Measurements from ENCODE around the gene PPCDC.

- no peak for TF ChIP-seq CTCF (IDR thresholded peaks at IDR 0.05; ENCODE audit: low read length)
- no peak for TF ChIP-seq EZH2 (optimal IDR thresholded peaks at IDR 0.05; ENCODE audit: low read depth, low read length)
- TF ChIP-seq EZH2phosphoT487 (IDR thresholded peaks at IDR 0.05; ENCODE audit: low read length): no peak
Measured at GRCh38 chr15:75019916-75020315, 3.5 kb upstream of the PPCDC start.

Data from MM.1S (cell line).